SK-N-SH treated with all-trans-retinoic acid at 6 μM for 48 hours (cell line): ENCODE measurements around the gene BAZ1A.
"Not testable (repeated sequence)": the region's sequence is repeated elsewhere in the genome, so short reads cannot be mapped to it uniquely, and the experiment has no call there.

ENCODE experiments used
- ATAC-seq: fragments of 200-7000 bp; cut with Tn5 transposase; 3 replicates; pipeline ENCODE4 v1.9.1; 2020; ENCODE audit warnings: mild to moderate bottlenecking, moderate library complexity
- ARNTL ChIP-seq: fragments of 450-650 bp; formaldehyde crosslinking; IDR thresholded peaks from 2 replicates; pipeline ENCODE4 v1.5.0; 2020; ENCODE audit warnings: low read depth, mild to moderate bottlenecking, moderate library complexity, borderline replicate concordance
- BACH2 ChIP-seq: fragments of 250-450 bp; sonication (Bioruptor Pico); IDR thresholded peaks from 2 replicates; pipeline ENCODE4 v1.9.0; 2021; ENCODE audit warnings: mild to moderate bottlenecking, borderline replicate concordance
- CSDC2 ChIP-seq: fragments of 250-450 bp; sonication (Bioruptor Pico); IDR thresholded peaks from 2 replicates; pipeline ENCODE4 v1.5.0; 2020; ENCODE audit warnings: mild to moderate bottlenecking, moderate library complexity
- ESRRG ChIP-seq: fragments of 250-450 bp; sonication (Bioruptor Pico); IDR thresholded peaks from 2 replicates; pipeline ENCODE4 v1.6.1; 2021; ENCODE audit warnings: mild to moderate bottlenecking
- GLIS3 ChIP-seq: fragments of 250-450 bp; sonication (Bioruptor Pico); IDR thresholded peaks from 2 replicates; pipeline ENCODE4 v1.5.0; 2020; ENCODE audit warnings: mild to moderate bottlenecking, moderate library complexity
- OSR1 ChIP-seq: fragments of 250-450 bp; sonication (Bioruptor Pico); IDR thresholded peaks from 2 replicates; pipeline ENCODE4 v1.8.0; 2022; ENCODE audit warnings: moderate library complexity, mild to moderate bottlenecking, inconsistent platforms
- PPARA ChIP-seq: fragments of 250-450 bp; sonication (Bioruptor Pico); IDR thresholded peaks from 2 replicates; pipeline ENCODE4 v1.5.0; 2020; ENCODE audit warnings: mild to moderate bottlenecking, borderline replicate concordance
- ZNF565 ChIP-seq: fragments of 450-650 bp; formaldehyde crosslinking; conservative IDR thresholded peaks from 2 replicates; pipeline ENCODE4 v1.5.0; 2020; ENCODE audit warnings: low read depth, mild to moderate bottlenecking, moderate library complexity
- TF ChIP-seq, protein P1 (sequence below): fragments of 250-450 bp; sonication (Bioruptor Pico); IDR thresholded peaks from 2 replicates; pipeline ENCODE4 v1.5.1; 2021; ENCODE audit warnings: mild to moderate bottlenecking, moderate library complexity
- TF ChIP-seq, protein P2 (sequence below): fragments of 250-450 bp; sonication (Bioruptor Pico); IDR thresholded peaks from 2 replicates; pipeline ENCODE4 v1.5.1; 2020; ENCODE audit warnings: low read depth, mild to moderate bottlenecking, moderate library complexity
- TF ChIP-seq, protein P3 (sequence below): fragments of 250-450 bp; sonication (Bioruptor Pico); IDR thresholded peaks from 2 replicates; pipeline ENCODE4 v1.5.0; 2020; ENCODE audit warnings: mild to moderate bottlenecking, moderate library complexity
- TF ChIP-seq, protein P4 (sequence below): fragments of 250-450 bp; sonication (Bioruptor Pico); IDR thresholded peaks from 2 replicates; pipeline ENCODE4 v1.8.0; 2021; ENCODE audit warnings: low read depth, mild to moderate bottlenecking, moderate library complexity, borderline replicate concordance
- TF ChIP-seq, protein P5 (sequence below): fragments of 250-450 bp; sonication (Bioruptor Pico); IDR thresholded peaks from 2 replicates; pipeline ENCODE4 v1.8.0; 2020; ENCODE audit warnings: mild to moderate bottlenecking, moderate library complexity, borderline replicate concordance

Gene BAZ1A

DNA sequence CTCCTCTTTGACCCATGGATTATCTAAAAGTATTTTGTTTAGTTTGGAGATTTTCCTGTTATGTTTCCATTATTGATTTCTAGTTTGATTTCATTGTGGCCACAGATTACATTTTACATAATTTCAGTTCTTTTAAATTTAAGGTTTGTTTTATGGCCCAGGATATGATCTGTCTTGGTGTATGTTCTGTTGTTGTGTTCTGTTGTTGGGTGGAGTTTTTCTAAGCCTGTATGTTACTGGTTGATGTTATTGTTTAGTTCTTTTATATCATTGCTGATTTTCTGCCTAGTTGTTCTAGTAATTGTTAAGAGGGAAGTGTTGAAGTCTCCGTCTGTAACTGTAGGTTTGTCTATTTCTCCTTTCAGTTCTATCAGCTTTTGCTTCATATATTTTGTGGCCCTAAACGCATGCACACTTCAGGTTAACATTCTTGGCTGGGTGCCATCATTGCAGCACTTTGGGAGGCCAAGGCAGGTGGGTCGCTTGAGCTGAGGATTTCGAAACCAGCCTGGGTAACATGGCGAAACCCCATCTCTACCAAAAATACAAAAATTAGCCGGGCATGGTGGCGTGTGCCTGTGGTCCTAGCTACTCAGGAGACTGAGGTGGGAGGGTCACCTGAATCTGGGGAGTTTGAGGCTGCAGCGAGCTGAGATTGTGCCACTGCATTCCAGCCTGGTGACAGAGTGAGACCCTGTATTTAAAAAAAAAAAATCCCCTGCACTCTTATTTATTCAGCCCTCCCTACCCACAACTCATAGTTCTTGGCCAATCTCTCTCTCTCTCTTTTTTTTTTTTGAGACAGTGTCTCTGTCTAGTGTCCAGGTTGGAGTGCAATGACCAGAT lies 132.7 kb downstream of the BAZ1A start:
- TF ChIP-seq, protein P1, sequence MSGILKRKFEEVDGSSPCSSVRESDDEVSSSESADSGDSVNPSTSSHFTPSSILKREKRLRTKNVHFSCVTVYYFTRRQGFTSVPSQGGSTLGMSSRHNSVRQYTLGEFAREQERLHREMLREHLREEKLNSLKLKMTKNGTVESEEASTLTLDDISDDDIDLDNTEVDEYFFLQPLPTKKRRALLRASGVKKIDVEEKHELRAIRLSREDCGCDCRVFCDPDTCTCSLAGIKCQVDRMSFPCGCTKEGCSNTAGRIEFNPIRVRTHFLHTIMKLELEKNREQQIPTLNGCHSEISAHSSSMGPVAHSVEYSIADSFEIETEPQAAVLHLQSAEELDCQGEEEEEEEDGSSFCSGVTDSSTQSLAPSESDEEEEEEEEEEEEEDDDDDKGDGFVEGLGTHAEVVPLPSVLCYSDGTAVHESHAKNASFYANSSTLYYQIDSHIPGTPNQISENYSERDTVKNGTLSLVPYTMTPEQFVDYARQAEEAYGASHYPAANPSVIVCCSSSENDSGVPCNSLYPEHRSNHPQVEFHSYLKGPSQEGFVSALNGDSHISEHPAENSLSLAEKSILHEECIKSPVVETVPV, result no peak
- TF ChIP-seq, protein P2, sequence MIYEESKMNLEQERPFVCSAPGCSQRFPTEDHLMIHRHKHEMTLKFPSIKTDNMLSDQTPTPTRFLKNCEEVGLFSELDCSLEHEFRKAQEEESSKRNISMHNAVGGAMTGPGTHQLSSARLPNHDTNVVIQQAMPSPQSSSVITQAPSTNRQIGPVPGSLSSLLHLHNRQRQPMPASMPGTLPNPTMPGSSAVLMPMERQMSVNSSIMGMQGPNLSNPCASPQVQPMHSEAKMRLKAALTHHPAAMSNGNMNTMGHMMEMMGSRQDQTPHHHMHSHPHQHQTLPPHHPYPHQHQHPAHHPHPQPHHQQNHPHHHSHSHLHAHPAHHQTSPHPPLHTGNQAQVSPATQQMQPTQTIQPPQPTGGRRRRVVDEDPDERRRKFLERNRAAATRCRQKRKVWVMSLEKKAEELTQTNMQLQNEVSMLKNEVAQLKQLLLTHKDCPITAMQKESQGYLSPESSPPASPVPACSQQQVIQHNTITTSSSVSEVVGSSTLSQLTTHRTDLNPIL (CRISPR knock-in tag), result no peak
- TF ChIP-seq, protein P3, sequence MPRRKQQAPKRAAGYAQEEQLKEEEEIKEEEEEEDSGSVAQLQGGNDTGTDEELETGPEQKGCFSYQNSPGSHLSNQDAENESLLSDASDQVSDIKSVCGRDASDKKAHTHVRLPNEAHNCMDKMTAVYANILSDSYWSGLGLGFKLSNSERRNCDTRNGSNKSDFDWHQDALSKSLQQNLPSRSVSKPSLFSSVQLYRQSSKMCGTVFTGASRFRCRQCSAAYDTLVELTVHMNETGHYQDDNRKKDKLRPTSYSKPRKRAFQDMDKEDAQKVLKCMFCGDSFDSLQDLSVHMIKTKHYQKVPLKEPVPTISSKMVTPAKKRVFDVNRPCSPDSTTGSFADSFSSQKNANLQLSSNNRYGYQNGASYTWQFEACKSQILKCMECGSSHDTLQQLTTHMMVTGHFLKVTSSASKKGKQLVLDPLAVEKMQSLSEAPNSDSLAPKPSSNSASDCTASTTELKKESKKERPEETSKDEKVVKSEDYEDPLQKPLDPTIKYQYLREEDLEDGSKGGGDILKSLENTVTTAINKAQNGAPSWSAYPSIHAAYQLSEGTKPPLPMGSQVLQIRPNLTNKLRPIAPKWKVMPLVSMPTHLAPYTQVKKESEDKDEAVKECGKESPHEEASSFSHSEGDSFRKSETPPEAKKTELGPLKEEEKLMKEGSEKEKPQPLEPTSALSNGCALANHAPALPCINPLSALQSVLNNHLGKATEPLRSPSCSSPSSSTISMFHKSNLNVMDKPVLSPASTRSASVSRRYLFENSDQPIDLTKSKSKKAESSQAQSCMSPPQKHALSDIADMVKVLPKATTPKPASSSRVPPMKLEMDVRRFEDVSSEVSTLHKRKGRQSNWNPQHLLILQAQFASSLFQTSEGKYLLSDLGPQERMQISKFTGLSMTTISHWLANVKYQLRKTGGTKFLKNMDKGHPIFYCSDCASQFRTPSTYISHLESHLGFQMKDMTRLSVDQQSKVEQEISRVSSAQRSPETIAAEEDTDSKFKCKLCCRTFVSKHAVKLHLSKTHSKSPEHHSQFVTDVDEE, result no peak
- ATAC-seq, result no peak

DNA sequence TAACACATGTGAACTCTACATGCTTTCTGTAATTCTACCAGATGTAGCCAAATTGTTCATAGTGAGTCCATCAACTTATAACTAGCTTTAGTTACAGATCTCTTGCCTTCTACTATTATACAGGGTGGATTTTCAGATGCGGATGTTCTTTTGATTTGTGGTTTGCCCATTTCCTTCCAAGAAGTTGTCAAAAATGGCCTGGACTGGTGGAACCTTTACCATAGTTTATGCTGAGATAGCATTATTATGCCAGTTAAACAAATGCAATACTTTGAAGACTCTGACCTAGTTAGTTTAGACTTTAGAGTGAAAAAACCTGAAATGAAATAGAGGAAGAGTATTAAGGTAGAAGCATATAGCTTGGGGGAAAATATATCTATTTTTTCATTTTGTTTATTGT lies 133.3 kb downstream of the BAZ1A start:
- TF ChIP-seq PPARA (CRISPR knock-in tag) (no peak), BACH2 (no peak), GLIS3 (CRISPR knock-in tag) (no peak), ESRRG (CRISPR knock-in tag) (no peak), ARNTL (CRISPR knock-in tag) (no peak), ZNF565 (CRISPR knock-in tag) (no peak), OSR1 (CRISPR knock-in tag) (no peak), CSDC2 (no peak)
- TF ChIP-seq, protein P4, sequence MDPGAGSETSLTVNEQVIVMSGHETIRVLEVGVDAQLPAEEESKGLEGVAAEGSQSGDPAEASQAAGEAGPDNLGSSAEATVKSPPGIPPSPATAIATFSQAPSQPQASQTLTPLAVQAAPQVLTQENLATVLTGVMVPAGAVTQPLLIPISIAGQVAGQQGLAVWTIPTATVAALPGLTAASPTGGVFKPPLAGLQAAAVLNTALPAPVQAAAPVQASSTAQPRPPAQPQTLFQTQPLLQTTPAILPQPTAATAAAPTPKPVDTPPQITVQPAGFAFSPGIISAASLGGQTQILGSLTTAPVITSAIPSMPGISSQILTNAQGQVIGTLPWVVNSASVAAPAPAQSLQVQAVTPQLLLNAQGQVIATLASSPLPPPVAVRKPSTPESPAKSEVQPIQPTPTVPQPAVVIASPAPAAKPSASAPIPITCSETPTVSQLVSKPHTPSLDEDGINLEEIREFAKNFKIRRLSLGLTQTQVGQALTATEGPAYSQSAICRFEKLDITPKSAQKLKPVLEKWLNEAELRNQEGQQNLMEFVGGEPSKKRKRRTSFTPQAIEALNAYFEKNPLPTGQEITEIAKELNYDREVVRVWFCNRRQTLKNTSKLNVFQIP (CRISPR knock-in tag), result no peak
- TF ChIP-seq, protein P3, result no peak
- TF ChIP-seq, protein P5, sequence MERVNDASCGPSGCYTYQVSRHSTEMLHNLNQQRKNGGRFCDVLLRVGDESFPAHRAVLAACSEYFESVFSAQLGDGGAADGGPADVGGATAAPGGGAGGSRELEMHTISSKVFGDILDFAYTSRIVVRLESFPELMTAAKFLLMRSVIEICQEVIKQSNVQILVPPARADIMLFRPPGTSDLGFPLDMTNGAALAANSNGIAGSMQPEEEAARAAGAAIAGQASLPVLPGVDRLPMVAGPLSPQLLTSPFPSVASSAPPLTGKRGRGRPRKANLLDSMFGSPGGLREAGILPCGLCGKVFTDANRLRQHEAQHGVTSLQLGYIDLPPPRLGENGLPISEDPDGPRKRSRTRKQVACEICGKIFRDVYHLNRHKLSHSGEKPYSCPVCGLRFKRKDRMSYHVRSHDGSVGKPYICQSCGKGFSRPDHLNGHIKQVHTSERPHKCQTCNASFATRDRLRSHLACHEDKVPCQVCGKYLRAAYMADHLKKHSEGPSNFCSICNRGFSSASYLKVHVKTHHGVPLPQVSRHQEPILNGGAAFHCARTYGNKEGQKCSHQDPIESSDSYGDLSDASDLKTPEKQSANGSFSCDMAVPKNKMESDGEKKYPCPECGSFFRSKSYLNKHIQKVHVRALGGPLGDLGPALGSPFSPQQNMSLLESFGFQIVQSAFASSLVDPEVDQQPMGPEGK, result no peak
- TF ChIP-seq, protein P2 (CRISPR knock-in tag), result no peak
- no peak for ATAC-seq

DNA sequence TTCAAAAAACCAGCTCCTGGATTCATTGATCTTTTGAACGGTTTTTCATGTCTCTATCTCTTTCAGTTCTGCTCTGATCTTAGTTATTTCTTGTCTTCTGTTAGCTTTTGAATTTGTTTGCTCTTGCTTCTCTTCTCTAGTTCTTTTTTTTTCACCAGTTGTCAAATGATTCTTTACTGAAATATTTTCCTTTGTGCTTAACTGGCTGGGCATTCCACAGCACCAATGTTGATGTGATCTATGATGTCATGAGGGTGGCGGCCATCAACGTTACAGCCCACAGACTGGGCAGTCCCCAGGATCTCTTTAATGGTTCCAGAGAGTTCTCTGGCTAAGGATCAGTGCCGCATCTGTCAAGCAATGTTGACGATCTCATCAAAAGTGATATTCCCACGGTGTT lies 135.0 kb downstream of the BAZ1A start:
- ATAC-seq, result not testable (repeated sequence)

DNA sequence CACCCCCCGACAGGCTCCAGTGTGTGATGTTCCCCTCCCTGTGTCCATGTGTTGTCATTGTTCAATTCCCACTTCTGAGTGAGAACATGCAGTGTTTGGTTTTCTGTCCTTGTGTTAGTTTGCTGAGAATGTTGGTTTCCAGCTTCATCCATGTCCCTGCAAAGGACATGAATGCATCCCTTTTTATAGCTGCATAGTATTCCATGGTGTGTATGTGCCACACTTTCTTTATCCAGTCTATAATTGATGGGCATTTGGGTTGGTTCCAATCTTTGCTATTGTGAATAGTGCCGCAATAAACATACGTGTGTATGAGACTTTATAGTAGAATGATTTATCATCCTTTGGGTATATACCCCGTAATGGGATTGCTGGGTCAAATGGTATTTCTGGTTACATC lies 138.1 kb downstream of the BAZ1A start:
- ATAC-seq, result not testable (repeated sequence)
